HG02852 (cell line): ENCODE data around the gene TMEM132A.
"Not testable (repeated sequence)": the region's sequence is repeated elsewhere in the genome, so short reads cannot be mapped to it uniquely, and the experiment has no call there.

ENCODE experiments used
- ATAC-seq: cut with Tn5 transposase; IDR thresholded peaks from one replicate; pipeline ENCODE4 v1.9.1; 2021; ENCODE audit warnings: mild to moderate bottlenecking, moderate library complexity; ENCODE audit not compliant: unreplicated experiment

TMEM132A gene

DNA sequence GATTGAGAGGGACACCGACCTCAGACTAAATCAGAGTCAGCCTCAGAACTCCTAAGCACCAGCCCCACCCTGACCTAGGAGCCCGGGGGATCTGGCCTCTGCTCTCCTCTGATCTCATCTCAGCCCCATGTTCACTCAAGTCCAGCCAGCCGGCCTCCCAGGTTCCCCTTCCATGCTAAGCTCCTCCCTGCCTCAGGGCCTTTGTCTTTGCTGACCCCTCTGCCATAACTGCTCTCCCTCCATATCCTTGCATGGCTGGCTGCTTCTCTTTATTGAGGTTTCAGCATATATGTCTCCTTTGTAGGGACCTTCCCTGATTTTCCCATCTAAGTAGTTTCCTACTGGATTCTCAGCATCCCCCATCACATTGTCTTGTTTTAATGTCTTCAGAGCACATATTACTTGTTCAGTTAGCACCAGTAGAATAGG is 28.5 kb downstream of the TMEM132A start:
- ATAC-seq = no peak

DNA sequence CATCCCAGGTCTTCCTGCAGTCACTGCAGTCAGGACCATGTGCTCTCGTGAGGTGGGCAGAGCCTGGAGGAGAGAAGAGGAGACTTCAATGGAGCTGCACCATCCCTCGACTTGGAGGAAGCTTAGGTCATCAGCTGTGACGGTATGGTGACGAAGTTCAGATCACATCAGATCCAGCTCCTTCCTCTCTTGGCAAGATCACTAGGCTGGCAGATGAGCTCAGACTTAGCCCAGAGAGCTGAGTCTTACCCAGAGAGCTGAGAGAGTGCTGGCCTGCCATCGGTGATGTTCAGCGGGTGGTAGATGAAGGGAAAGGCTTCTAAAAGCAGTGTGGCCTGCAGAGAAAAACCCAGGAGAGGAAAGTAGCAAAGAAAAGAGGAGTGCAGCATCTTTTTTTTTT is 29.5 kb downstream of the TMEM132A start:
- ATAC-seq = no peak

DNA sequence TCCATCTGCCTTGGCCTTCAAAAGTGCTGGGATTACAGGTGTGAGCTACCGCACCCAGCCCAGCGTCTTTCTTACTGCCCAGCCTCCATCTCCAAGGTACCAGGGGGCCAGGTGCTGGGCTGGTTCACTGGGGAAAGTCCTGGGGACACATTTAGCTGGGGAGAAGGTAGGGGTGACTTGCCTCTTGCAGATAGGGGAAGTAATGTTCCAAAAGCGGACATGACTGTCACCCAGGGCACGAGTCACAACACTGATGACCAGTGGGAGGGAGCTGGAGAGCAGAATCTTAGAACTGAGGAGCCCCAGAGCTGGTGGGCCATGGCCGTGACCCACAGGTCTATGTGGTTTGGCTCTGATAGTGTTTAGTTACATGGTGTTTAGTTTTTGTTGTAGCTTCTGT is 30.2 kb downstream of the TMEM132A start:
- ATAC-seq = no peak

DNA sequence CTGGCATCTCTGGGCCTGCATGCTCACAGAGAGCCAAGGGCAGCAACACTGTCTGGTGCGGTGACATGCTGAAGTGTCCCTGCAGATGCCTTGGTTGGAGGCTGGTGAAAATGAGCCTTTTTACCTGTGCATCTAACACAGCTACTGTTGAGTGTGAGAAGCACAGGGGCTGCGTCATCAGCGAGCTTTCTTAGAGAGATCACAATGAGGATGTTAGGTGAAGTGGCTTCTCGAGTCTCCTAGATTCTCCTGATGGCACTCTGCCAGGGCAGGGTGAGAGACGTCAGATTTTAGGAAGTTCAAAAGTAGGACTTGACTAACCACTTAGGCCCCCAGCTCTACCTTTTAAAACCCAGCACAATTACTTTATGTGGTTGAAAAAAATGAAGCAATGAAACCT is 31.3 kb downstream of the TMEM132A start:
- ATAC-seq = no peak

DNA sequence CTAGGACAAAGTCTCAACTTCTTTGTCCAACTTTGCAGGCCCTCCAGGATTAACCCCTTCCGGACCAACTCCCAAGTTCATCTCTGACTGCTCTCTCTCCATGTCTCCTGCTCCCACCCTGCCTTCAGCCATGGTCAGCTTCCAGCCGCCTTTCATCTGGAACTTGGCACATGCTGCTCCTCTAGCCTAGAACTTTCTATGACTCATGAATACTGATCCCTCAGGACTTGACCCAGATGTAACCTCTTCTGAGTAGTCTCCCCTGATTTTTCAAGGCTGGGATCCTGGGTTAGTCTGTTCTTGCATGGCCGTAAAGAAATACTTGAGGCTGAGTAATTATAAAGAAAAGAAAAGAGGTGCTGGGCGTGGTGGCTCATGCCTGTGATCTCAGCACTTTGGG is 32.9 kb downstream of the TMEM132A start:
- ATAC-seq = no peak

DNA sequence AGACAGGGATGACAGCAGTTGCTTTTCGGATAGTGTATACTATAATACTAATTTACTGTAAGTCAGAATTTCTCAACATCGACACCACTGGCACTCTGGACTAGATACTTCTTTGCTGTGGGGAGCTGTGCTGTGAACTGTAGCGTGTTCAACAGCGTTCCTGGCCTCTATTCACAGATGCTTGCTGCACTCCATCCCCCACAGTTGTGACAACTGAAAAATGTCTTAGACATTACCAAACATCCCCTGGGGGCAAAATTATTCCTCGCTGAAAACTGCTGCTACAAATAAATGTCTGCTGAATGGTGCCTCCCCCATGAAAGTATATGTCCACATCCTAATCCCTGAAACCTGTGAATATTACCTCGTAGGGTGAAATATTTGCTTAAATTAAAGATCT is 35.2 kb downstream of the TMEM132A start:
- no peak for ATAC-seq

DNA sequence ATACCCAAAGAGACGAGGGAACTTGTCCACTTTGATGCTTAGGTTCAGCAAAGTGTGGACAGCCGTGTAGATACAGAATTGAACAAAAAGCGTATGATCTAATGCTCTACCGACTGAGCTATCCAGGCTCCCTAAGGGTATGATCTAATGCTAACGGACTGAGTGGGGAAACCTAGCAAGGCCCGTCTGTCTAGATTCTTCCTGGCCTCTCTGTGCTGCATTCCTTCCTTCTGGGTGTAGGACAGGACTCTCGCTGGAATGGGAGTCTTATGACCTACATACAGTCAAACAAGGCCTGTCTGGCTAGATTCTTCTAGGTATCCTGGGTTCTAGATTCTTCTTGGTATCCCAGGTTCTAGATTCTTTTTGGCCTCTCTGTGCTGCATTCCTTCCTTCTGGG is 36.1 kb downstream of the TMEM132A start:
- no peak for ATAC-seq

DNA sequence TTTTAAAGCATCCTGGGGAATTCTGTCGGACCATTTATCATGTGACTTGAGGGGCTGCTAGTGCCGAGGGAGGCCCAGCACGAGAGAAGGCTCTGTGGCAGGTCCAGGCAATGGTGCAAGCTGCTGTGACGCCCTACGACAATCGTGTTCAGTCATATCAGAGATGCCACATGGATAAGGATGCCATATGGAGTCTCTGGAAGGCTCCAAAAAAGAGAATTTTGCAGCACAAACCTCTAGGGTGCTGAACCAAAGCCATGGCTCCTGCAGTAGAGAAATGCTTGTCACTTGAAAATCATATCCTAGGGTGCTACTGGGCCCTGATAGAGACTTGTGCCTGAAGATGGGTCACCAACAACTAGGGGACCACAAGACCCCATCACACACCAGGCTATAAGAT is 40.5 kb downstream of the TMEM132A start:
- no peak for ATAC-seq

DNA sequence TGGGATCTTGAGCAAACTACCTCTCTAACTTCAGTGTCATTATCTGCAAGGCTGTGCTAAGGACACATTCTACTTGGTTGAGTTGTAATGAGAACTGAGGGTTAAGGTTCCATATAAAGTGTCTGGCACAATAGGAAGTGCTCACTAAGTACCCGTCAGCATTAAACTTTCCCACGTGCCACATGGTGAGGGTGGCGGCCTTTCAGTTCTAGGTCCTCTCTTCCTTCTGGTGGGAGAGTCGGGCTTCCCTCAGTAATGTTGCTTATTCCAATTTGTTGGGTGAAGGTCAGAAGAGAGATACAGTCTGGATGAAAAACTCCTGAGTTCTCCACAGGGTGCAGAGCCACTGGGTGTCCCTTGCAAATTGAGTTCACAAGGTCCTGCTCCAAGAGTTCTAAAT is 42.6 kb downstream of the TMEM132A start:
- no peak for ATAC-seq

DNA sequence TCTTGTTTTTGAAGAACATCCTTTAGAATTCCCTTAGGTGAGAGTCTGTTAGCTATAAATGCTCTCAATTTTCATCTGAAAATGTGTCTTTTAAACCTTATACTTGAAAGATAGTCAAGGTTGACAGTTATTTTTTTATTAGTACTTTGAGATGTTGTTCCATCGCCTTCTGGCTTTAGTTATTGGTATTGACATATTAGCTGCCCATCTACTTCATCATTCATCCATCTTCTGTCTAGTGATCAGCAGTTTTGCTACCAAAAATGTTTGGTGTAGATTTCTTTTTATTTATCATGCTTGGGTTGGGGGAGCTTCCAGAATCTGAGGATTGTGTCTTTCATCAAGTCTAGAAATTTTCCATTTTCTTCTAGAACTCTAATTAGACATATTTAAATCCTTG is 44.0 kb downstream of the TMEM132A start:
- ATAC-seq = no peak

DNA sequence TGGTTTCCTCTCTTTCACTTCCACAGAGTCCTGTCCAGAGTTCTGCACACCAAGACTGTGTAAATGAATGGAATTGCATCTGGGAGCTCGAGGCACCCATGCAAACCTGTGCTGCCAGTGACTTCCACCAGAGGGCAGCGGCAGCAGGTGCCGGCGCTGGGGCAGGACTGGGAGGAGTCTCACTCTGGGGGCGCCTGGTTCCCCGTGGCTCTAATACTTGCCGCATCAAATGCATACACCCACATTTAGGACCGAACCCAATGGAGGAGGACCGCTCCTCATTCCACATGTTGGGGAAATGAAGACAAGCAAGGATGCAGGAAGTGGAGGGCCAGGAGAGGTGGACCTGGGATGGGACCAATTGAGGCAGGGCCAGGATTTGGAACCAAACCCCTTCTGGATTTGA is 46.1 kb downstream of the TMEM132A start:
- ATAC-seq = no peak

DNA sequence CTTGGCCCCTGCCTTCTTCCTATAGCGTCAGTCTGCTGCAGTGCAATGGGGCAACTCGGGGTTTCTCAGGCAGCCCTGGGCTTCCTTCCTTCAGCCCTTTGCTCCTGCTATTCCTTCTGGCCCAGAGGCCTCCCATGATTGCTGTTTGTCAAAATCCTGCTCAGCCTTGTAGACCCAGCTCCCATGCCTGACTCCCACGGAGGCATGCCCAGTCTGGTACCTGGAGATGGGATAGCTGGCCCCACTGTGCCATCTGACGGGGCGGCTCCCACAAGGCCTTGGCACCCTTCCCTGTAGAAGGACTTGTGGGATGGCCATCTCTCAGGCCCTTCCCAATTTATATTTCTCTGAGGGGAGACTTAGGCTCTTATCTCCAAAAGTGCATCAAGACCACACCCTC is 46.6 kb downstream of the TMEM132A start:
- no peak for ATAC-seq

DNA sequence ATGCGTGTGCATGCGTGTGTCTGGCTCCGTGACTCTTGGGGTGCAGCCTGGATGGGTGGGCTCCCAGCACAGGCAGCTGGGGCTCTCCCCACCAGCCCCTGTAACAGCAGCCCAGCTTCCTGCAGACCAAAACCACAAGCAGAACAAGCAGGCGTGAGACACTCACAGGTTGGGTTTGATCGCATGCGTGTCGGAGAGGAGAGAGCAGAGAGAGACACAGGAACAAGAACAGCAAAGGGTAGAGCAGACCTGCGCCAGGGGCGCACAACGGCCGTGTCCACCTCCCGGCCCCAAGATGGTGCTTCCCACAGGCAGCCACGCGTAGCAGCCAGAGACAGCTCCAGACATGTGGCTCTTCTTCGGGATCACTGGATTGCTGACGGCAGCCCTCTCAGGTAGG is 47.3 kb downstream of the TMEM132A start, which contains the start of gene CD6:
CD6 (plus strand) TSS at position 161 of the 400 bp plus-strand sequence; CDS start at position 347, 186 bp downstream.
- no peak for ATAC-seq

DNA sequence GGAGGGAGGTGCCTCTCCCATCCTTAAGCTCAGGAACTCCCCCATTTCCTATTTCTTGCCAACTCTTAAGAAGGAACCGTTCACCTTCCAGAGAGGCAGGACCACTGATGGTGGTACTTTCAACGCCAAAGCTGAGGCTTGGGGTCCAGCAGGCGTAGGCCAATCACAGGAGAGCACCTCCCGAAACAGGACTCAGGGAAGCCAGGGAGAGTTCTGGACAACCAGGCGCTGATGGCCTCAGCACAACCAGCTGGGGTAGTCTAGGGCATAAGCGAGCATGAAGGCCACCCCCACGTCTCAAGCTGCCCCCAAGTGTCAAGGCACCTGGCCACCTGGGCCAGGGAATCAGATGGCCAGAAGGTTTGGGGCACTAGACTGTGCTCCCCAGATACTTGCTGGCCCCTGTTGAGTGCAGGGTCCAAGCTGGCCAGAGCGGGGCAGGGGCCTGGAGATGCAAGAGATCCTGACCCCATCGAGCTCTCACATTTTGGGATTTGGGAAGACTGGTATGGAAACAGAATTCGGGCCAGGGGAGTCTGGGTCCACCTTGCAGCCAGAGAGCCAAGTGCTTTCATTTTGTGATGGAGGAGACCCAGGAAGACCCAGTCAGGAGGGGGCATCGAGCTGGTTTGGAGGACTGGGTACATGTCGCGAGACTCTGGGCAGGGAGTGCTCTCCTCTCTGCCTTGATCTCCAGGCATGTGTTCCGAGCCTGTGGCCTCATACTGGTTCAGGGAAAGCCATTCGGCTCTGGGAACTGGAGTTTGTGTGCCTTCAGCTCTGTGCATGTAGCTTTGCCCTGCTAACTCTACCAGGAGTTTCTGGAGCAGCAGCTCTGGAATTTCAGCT is 48.1 kb downstream of the TMEM132A start:
- no peak for ATAC-seq

DNA sequence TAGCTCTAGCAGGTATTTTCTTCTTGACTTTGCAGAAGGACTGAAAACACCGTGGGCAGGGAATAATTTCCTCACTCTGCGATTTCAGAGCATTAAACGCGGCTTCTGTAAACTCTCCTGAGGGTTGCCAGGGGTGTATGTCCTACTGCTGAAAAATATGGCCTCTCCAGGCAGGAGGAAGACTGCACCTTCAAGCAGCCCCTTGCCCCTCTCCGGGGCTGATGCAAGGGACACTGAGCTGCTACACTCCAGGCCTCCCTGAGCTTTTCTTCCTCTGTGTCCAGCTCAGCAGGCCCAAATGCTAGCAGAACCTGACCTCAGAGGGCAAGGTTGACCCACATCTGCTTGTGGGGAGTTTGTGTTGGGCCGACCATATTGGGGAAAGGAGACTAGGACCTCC is 49.4 kb downstream of the TMEM132A start:
- no peak for ATAC-seq

DNA sequence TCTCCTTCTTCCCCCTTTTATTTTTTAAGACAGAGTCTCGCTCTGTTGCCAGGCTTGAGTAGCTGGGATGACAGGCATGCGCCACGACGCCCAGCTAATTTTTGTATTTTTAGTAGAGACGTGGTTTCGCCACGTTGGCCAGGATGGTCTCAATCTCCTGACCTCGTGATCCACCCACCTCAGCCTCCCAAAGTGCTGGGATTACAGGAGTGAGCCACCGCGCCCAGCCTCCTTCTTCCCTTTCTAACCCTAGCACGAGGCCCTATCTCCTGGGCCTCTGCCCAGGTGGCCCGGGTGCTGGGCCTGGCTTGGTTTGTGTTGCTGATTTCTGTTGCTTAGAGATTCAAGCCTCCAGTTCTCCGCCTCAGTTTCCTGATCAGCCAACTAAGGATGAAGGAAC is 50.1 kb downstream of the TMEM132A start:
- ATAC-seq = not testable (repeated sequence)

DNA sequence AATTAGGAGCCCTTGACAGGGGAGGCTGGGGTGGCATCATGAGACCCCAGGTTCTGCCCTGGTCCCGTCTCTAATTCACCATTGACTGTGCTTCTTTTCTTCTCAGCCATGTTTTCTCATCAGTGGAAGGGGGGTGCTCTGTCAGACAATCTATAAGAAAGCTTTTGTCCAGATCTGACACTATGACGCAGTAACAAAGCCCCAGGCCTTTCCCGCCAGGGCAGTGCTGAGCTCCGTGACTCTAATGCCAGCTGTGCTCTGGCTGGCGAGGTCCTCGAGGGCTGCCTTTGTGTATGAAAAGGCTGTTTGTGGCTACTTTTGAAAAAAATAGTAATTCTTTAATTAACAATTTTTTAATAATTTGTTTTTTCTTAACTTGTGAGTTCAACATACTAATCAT is 50.5 kb downstream of the TMEM132A start:
- ATAC-seq = no peak

DNA sequence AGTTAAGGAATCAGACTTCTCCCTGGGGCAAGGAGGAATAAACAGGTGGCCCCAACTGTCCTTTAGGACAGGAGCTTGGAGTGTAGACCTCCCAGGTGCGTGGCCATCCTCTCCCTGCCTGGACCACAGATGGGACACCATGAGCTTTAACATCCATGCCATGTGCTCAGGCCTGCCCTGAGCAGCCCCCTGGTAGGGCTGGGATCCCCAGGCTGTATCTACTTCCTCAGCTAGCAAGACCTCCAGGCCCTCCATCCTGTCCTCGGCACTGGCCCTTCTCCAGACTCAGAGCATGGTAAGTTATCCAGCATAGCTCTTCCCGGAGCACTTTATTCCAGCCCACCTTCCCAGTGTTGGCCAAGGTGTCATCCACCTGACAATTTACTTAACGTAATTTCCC is 53.0 kb downstream of the TMEM132A start:
- ATAC-seq = no peak

DNA sequence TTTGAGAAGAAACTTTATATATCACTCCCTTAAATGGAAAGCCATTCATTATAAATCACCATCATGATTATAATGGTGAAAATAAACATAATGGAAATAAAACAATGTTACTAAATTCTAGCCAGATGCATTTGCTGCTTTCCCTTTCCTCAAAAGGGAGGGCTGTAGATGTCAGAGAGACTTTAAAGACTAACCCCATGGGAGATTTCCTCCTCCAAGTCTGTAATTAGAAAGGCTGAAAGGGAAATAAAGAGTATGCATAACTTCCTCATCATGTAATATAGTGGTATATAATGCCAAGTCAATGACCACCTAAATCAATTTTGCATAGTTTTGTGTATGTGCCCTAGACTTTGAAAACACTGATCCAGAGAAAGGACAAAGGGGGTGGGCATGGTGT is 53.6 kb downstream of the TMEM132A start:
- no peak for ATAC-seq

DNA sequence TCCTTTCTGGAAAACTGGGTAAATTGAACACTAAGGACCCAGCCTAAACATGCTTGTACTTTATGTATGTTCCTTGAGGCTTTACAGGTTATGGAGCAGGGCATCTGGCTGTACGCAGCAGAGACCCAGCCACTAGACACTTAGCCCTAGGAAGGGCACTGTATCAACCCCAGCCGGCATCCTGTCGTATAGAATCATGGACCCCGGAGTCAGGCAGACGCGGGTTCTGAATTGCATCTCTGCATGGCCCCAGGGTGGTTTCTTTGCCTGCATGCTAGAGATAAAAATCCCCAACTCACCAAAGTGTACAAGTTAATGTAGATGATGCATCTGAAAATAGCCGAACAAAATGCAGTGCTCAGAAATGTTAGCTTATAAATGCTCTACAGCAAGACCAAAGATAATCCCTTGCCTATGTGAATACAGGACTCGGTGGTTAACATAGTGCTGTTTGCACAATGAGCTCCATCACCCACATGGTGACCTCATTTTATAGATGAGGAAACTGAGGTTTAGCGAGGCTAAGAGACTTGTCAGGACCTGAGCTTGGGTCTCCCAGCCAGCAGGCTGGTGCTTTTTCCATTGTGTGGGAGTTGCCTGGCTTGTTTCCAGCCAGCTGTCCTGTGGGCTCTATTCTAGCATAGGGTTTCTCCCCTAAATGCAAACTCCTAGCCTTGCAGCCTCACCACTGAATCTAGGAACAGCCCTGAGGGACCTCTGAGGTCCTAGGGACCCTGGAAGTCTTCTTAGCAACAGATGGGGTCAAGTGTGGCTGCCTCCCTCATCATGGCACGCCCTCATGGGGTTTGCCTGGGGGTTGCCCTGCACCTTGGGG is 54.5 kb downstream of the TMEM132A start:
- no peak for ATAC-seq

DNA sequence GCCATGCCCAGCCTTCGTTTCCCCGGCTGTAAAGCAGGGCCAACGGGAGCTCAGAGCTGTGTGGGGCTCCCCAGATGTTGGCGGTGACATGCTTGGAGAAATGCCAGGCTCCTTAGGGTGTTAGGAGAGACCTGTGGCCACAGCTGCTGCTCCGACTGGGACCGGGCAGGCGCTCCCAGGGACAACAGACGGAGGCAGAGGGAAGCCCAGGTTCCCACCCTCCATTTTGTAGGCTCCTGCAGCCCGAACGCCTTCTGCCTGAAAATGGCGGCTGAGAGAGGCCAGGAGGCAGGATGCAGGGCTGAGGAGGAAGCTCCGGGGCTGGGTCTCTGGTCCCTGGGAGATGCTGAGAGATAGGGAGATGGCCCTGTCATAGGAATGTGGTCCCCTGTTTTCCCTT is 57.3 kb downstream of the TMEM132A start:
- no peak for ATAC-seq

DNA sequence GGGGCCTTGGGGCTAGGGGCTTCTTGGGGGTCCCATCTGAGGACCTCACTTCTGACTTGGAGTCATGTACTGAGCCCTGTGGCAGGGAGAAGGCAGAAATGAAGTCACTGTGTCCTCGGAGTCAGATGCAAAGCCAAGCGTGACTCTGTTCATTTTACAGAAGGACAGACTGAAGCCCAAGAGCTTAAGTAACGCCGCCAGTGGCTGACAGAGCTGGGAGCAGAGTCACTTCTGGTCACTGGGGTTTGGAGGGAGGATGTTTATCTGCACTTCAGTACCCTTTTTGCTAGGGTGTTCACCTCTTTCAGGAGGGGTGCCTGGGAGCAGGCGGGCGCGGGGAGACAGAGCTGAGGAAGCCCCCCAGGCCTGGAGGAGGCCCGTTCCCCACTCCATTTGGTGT is 57.9 kb downstream of the TMEM132A start:
- ATAC-seq = no peak
